ENCODE results near the gene CELF6. TPM values are rescaled to one million over a fixed set of nuclear protein-coding genes. Genes with fewer than 3 reads are reported as not detected.

The CELF6 gene
- total RNA-seq, 3 donors from 2014 or later (not counting 1 experiment from before 2014, with no cell fraction given) = 2.6 to 3.2 (median 2.8) TPM

- Mint-ChIP-seq H3K9me3 (no peaks in the 10 kb centered on the region), H3K4me3 (no peak overlapping the region), H3K27me3 (ENCODE audit: low read depth in 2 of 2) (no peaks in the 10 kb centered on the region), H3K36me3 (no peaks in the 10 kb centered on the region), H3K4me1 (peaks cover 12 to 18% of the 10 kb centered on the region in 2 donors), H3K27ac (peak overlapping the region in 1 of 2 donors; percentile 23)
- peaks cover 24% of the 10 kb centered on the region for H3K36me3 ChIP-seq (ENCODE audit: control insufficient read depth, insufficient read depth, low read length)
- peaks cover 12% of the 10 kb centered on the region for H3K4me1 ChIP-seq (ENCODE audit: control insufficient read depth, insufficient read depth, low read length)
- no peaks in the 10 kb centered on the region for H3K27me3 ChIP-seq (ENCODE audit: control insufficient read depth, insufficient read depth, low read length)
- H3K27ac ChIP-seq (ENCODE audit: low read length) = no peak overlapping the region
- intact Hi-C loops (cut with micrococcal nuclease) = loop anchor here (10.0 kb wide), 1 partner anchor 235 kb away; the partner anchor contains the start of gene ARIH1
- ATAC-seq (no peak), DNase-seq (no peak)
- H3K9me3 ChIP-seq (ENCODE audit: control insufficient read depth, insufficient read depth, low read length) = no peaks in the 10 kb centered on the region
- H3K4me3 ChIP-seq (ENCODE audit: low read length) = no peak overlapping the region
- no peak for TF ChIP-seq CTCF (IDR thresholded peaks at IDR 0.05)
These were observed 80.3 kb downstream of the CELF6 start for GRCh38 chr15:72239652-72240051.

GRCh38 chr15:72238586-72238985 lies 81.4 kb downstream of the CELF6 start:
- ATAC-seq = no peak
- no peaks in the 10 kb centered on the region for H3K36me3 Mint-ChIP-seq

GRCh38 chr15:72237853-72238224 lies 82.1 kb downstream of the CELF6 start:
- peak overlapping the region; percentile 64 to 79 for H3K27ac Mint-ChIP-seq
- H3K27ac ChIP-seq (ENCODE audit: low read length) = no peak overlapping the region
- 90% methylated on average over 1 of the region's 1 CpG for WGBS (ENCODE audit: insufficient coverage)
- no peaks in the 10 kb centered on the region for H3K36me3 Mint-ChIP-seq
- H3K9me3 Mint-ChIP-seq = no peaks in the 10 kb centered on the region
- peaks cover 16% of the 10 kb centered on the region for H3K36me3 ChIP-seq (ENCODE audit: control insufficient read depth, insufficient read depth, low read length)
- DNase-seq = no peak
- H3K4me1 ChIP-seq (ENCODE audit: control insufficient read depth, insufficient read depth, low read length) = peaks cover 12% of the 10 kb centered on the region
- no peak overlapping the region for H3K4me3 Mint-ChIP-seq
- intact Hi-C loops (cut with micrococcal nuclease) = loop anchor here (10.0 kb wide), 1 partner anchor 237 kb away; the partner anchor contains the start of gene ARIH1
- H3K27me3 Mint-ChIP-seq (ENCODE audit: low read depth in 2 of 2) = no peaks in the 10 kb centered on the region
- H3K4me3 ChIP-seq (ENCODE audit: low read length) = no peak overlapping the region
- ATAC-seq = peak in 2 of 3 donors; percentile 3 to 7
- H3K4me1 Mint-ChIP-seq = peaks cover 12 to 18% of the 10 kb centered on the region in 2 donors
- no peaks in the 10 kb centered on the region for H3K27me3 ChIP-seq (ENCODE audit: control insufficient read depth, insufficient read depth, low read length)
- TF ChIP-seq CTCF (IDR thresholded peaks at IDR 0.05) = no peak
- no peaks in the 10 kb centered on the region for H3K9me3 ChIP-seq (ENCODE audit: control insufficient read depth, insufficient read depth, low read length)

More at GRCh38 chr15:72238586-72238985, 81.4 kb downstream of the CELF6 start:
- no peak for TF ChIP-seq CTCF (IDR thresholded peaks at IDR 0.05)
- H3K4me1 Mint-ChIP-seq = peaks cover 12 to 18% of the 10 kb centered on the region in 2 donors
- Histone ChIP-seq H3K36me3 (ENCODE audit: control insufficient read depth, insufficient read depth, low read length) (peaks cover 16% of the 10 kb centered on the region), H3K4me3 (ENCODE audit: low read length) (no peak overlapping the region), H3K27ac (ENCODE audit: low read length) (no peak overlapping the region), H3K27me3 (ENCODE audit: control insufficient read depth, insufficient read depth, low read length) (no peaks in the 10 kb centered on the region), H3K4me1 (ENCODE audit: control insufficient read depth, insufficient read depth, low read length) (peaks cover 12% of the 10 kb centered on the region), H3K9me3 (ENCODE audit: control insufficient read depth, insufficient read depth, low read length) (no peaks in the 10 kb centered on the region)
- DNase-seq = no peak
- no peaks in the 10 kb centered on the region for H3K9me3 Mint-ChIP-seq
- WGBS (ENCODE audit: insufficient coverage) = 100% methylated on average over 3 of the region's 3 CpGs
- intact Hi-C loops (cut with micrococcal nuclease) = loop anchor here (10.0 kb wide), 1 partner anchor 236 kb away; the partner anchor contains the start of gene ARIH1
- no peak overlapping the region for H3K4me3 Mint-ChIP-seq
- no peaks in the 10 kb centered on the region for H3K27me3 Mint-ChIP-seq (ENCODE audit: low read depth in 2 of 2)
- no peak overlapping the region for H3K27ac Mint-ChIP-seq
